Measurements from ENCODE around the gene GFAP.
A peak's percentile ranks its signal among the peaks of the same experiment; 100 is the strongest.

GFAP gene

GRCh38 chr17:44899074-44899782 is 16.1 kb downstream of the GFAP start, which contains the start of gene EFTUD2:
Gene EFTUD2, minus strand, starts transcription at chr17:44899445. Its CDS starts 4,924 bp downstream, at chr17:44894521.
- peak; percentile 88 for DNase-seq (ENCODE audit: low read depth)

GRCh38 chr17:44898768-44899073 is 16.6 kb downstream of the GFAP start:
- DNase-seq (ENCODE audit: low read depth), result no peak

GRCh38 chr17:44894642-44895041 is 20.7 kb downstream of the GFAP start:
- DNase-seq (ENCODE audit: low read depth), result no peak

- no peak for DNase-seq (ENCODE audit: low read depth)
Measured at GRCh38 chr17:44892250-44892649, 23.1 kb downstream of the GFAP start.

GRCh38 chr17:44889003-44889402 is 26.3 kb downstream of the GFAP start:
- no peak for DNase-seq (ENCODE audit: low read depth)

GRCh38 chr17:44887971-44888954 is 27.0 kb downstream of the GFAP start:
- DNase-seq (ENCODE audit: low read depth), result no peak

- no peak for DNase-seq (ENCODE audit: low read depth)
Measured at GRCh38 chr17:44887016-44887415, 28.3 kb downstream of the GFAP start.

- DNase-seq (ENCODE audit: low read depth), result no peak
Measured at GRCh38 chr17:44884941-44885340, 30.4 kb downstream of the GFAP start.

GRCh38 chr17:44881145-44881544 is 34.2 kb downstream of the GFAP start:
- no peak for DNase-seq (ENCODE audit: low read depth)

- no peak for DNase-seq (ENCODE audit: low read depth)
Measured at GRCh38 chr17:44880062-44880461, 35.2 kb downstream of the GFAP start.

GRCh38 chr17:44879376-44879775 is 35.9 kb downstream of the GFAP start:
- DNase-seq (ENCODE audit: low read depth), result no peak

GRCh38 chr17:44878627-44879221 is 36.6 kb downstream of the GFAP start:
- no peak for DNase-seq (ENCODE audit: low read depth)

GRCh38 chr17:44877121-44877520 is 38.2 kb downstream of the GFAP start:
- DNase-seq (ENCODE audit: low read depth), result no peak

GRCh38 chr17:44875761-44876160 is 39.5 kb downstream of the GFAP start:
- DNase-seq (ENCODE audit: low read depth), result no peak

GRCh38 chr17:44872131-44872768 is 43.0 kb downstream of the GFAP start:
- no peak for DNase-seq (ENCODE audit: low read depth)

GRCh38 chr17:44871556-44871955 is 43.7 kb downstream of the GFAP start:
- no peak for DNase-seq (ENCODE audit: low read depth)

GRCh38 chr17:44867841-44868240 is 47.5 kb downstream of the GFAP start:
- DNase-seq (ENCODE audit: low read depth), result no peak

- DNase-seq (ENCODE audit: low read depth), result no peak
Measured at GRCh38 chr17:44865931-44866330, 49.4 kb downstream of the GFAP start.

GRCh38 chr17:44865231-44865660 is 50.1 kb downstream of the GFAP start:
- peak; percentile 60 for DNase-seq (ENCODE audit: low read depth)

GRCh38 chr17:44864831-44865230 is 50.5 kb downstream of the GFAP start:
- DNase-seq (ENCODE audit: low read depth), result no peak

GRCh38 chr17:44863061-44863918 is 52.0 kb downstream of the GFAP start:
- no peak for DNase-seq (ENCODE audit: low read depth)

Data from activated T-cell treated with anti-CD3 and anti-CD28 coated beads for 24 hours (primary cell).